ENCODE data around the gene SMPD1. TPM values are rescaled to one million over a fixed set of nuclear protein-coding genes. Genes with fewer than 3 reads are reported as not detected.
A peak's percentile ranks its signal among the peaks of the same experiment; 100 is the strongest.

Gene SMPD1
- total and polyA plus RNA-seq, 2 of the 4 experiments (the other 2 are of a cell fraction) = 19.5 to 108 TPM

DNA sequence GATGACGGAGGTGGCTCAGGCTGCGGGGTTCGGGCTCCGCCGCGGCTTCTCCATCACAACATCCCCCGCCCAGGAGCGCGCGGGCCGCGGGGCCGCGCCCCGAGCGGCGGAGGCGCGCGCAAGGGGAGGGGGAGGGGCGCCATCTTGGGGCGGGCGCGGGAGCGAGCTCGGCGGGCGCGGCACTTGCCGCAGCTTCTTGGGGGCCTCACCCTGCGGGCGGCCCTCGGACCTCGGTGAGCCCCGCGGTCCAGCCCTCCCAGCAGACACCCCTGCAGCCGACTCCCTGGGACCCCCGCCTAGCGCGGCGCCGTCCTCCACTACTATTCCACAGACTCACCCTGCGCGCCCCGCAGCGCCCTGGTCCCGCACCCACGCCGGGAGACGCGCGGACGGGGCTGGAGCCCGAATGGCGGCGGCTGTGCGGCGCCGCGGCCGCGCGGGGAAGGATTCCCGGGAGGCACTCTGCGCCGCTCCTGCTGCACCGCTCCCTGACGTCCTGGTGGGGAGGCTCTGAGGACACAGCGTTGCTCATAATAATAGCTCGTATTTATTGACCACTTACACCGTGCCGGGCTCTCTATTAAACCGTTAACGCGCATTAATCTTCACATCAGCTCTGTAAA lies 28.8 kb downstream of the SMPD1 start, which contains the start of gene APBB1:
Gene APBB1, minus strand, starts transcription at position 86 of the 623 bp plus-strand sequence. CDS start 7,747 bp downstream, outside the sequence.
- Histone ChIP-seq H3K79me1 (ENCODE audit: low read depth in 1 of 2, low read length in 2 of 2) (peaks cover 17 to 38% of the 10 kb centered on the region in 2 experiments), H4K20me1 (ENCODE audit: insufficient read depth, low read length) (peaks cover 22% of the 10 kb centered on the region), H3K56ac (ENCODE audit: extremely low read depth, insufficient read depth, low read length) (no peak within 1 kb of the TSS), H4K91ac (ENCODE audit: insufficient read depth, low read depth, low read length) (peak within 1 kb of the TSS; percentile 48; the same call in 1 of the 2 replicates), H3K9me1 (ENCODE audit: insufficient read depth, low read length) (peaks cover 10% of the 10 kb centered on the region), H3K9ac (ENCODE audit: low read depth, low read length) (peak within 1 kb of the TSS; percentile 91), H2BK15ac (ENCODE audit: low read depth, low read length) (no peak within 1 kb of the TSS), H3K4ac (ENCODE audit: low read depth, low read length) (peak within 1 kb of the TSS; percentile 90), H2AFZ (replicated peaks; ENCODE audit: low read length, poor library complexity) (peak within 1 kb of the TSS; percentile 97), H4K5ac (ENCODE audit: low read depth, low read length) (no peak within 1 kb of the TSS; the same call in 1 of the 2 replicates), H2BK20ac (ENCODE audit: low read depth, low read length) (no peak within 1 kb of the TSS), H4K8ac (ENCODE audit: low read depth in 2 of 2, low read length in 2 of 2) (peak within 1 kb of the TSS; percentile 69 to 81; a peak in 1 of 4 replicates), H3K9me3 (ENCODE audit: control insufficient read depth, insufficient read depth, low read length) (no peaks in the 10 kb centered on the region), H3K27ac (ENCODE audit: insufficient read depth, low read length) (peak within 1 kb of the TSS; percentile 57; the same call in 1 of the 2 replicates), H3K27me3 (ENCODE audit: control insufficient read depth, insufficient read depth, low read length) (peaks cover 4% of the 10 kb centered on the region; the same call in 1 of the 2 replicates), H3K4me1 (ENCODE audit: control insufficient read depth, insufficient read depth, low read length) (peaks cover 10% of the 10 kb centered on the region), H3K36me3 (ENCODE audit: control insufficient read depth, insufficient read depth, low read length) (no peaks in the 10 kb centered on the region), H2AK5ac (ENCODE audit: low read depth, low read length) (peak within 1 kb of the TSS; percentile 56; the same call in 1 of the 2 replicates), H3K18ac (ENCODE audit: low read depth, low read length) (no peak within 1 kb of the TSS; the same call in none of the 2 replicates), H2BK120ac (ENCODE audit: low read depth, low read length) (peak within 1 kb of the TSS; percentile 49; the same call in 1 of the 2 replicates), H3K14ac (replicated peaks; ENCODE audit: low read depth, low read length) (peak within 1 kb of the TSS; percentile 64), H2BK5ac (ENCODE audit: low read depth, low read length, poor library complexity, severe bottlenecking) (peak within 1 kb of the TSS; percentile 20), H2AK9ac (replicated peaks; ENCODE audit: low read depth, low read length, poor library complexity) (peak within 1 kb of the TSS; percentile 87), H3K4me3 (ENCODE audit: insufficient read depth, low read depth, low read length) (peak within 1 kb of the TSS; percentile 96), H3K23ac (ENCODE audit: low read depth, low read length) (peak within 1 kb of the TSS; percentile 96), H3K4me2 (ENCODE audit: low read depth, low read length) (peak within 1 kb of the TSS; percentile 95)
- in situ Hi-C loops (cut with MboI; ENCODE audit: low sequenced_read_pairs) (no loop called here), intact Hi-C loops (cut with micrococcal nuclease) (loop anchor here (2.0 kb wide), 1 partner anchor 28 kb away; the partner anchor contains the start of gene SMPD1), dilution Hi-C loops (cut with HindIII; ENCODE audit: low sequenced_read_pairs, unreplicated experiment) (no loop called here)
- CTCF ChIA-PET = interaction anchor here (0.6 to 2.0 kb wide), 5 partner anchors 12 to 40 kb away, joined by 3 to 10 read pairs (median 4); partner anchors contain the start of gene SMPD1
- no TSS peak for BruUV-seq (replicated peaks)
- TF ChIP-seq BHLHE40 (IDR thresholded peaks at IDR 0.05; ENCODE audit: low read depth, low read length) = no peak
- TF ChIP-seq, protein P1, sequence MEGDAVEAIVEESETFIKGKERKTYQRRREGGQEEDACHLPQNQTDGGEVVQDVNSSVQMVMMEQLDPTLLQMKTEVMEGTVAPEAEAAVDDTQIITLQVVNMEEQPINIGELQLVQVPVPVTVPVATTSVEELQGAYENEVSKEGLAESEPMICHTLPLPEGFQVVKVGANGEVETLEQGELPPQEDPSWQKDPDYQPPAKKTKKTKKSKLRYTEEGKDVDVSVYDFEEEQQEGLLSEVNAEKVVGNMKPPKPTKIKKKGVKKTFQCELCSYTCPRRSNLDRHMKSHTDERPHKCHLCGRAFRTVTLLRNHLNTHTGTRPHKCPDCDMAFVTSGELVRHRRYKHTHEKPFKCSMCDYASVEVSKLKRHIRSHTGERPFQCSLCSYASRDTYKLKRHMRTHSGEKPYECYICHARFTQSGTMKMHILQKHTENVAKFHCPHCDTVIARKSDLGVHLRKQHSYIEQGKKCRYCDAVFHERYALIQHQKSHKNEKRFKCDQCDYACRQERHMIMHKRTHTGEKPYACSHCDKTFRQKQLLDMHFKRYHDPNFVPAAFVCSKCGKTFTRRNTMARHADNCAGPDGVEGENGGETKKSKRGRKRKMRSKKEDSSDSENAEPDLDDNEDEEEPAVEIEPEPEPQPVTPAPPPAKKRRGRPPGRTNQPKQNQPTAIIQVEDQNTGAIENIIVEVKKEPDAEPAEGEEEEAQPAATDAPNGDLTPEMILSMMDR (conservative IDR thresholded peaks at IDR 0.05; ENCODE audit: low read depth, low read length) = 0 out of 2 replicates have a peak, but pooled peaks have one; percentile 12
- TF ChIP-seq RCOR1 (IDR thresholded peaks at IDR 0.05; ENCODE audit: insufficient replicate concordance, low read length) = no peak
- TF ChIP-seq MAZ (IDR thresholded peaks at IDR 0.05; ENCODE audit: borderline replicate concordance, low read depth, low read length) = peak; percentile 57; the same call in 1 of the 2 replicates
- peak; percentile 24; the same call in 1 of the 2 replicates for TF ChIP-seq RAD21 (IDR thresholded peaks at IDR 0.05; ENCODE audit: low read length)
- peak; percentile 87 for ATAC-seq (ENCODE audit: low read depth)
- POLR2A ChIA-PET (ENCODE audit: unreplicated experiment) = no interaction called here
- whole genome bisulfite sequencing, 2 experiments (ENCODE audit: extremely low coverage in 2 of 2, insufficient read length in 1 of 2) = 0% methylated on average over 22 of the region's 75 CpGs; no CpG with 5 or more reads in 1 of the 2 experiments
- DNase-seq = peak; percentile 48
